ENCODE data around the gene WDR27.
A peak's percentile ranks its signal among the peaks of the same experiment; 100 is the strongest.
"Not testable (repeated sequence)": the region's sequence is repeated elsewhere in the genome, so short reads cannot be mapped to it uniquely, and the experiment has no call there.

WDR27 gene

GRCh38 chr6:169441292-169441691 lies 260.5 kb downstream of the WDR27 start:
- no peak for DNase-seq (ENCODE audit: low read depth)

GRCh38 chr6:169439710-169440109 lies 262.1 kb downstream of the WDR27 start:
- DNase-seq (ENCODE audit: low read depth): no peak

GRCh38 chr6:169434554-169434953 lies 267.3 kb downstream of the WDR27 start:
- DNase-seq (ENCODE audit: low read depth): not testable (repeated sequence)

GRCh38 chr6:169429001-169429400 lies 272.8 kb downstream of the WDR27 start:
- no peak for DNase-seq (ENCODE audit: low read depth)

- DNase-seq (ENCODE audit: low read depth): no peak
Observed at GRCh38 chr6:169428532-169428931, 273.3 kb downstream of the WDR27 start.

GRCh38 chr6:169427856-169428255 lies 274.0 kb downstream of the WDR27 start:
- peak; percentile 87 for DNase-seq (ENCODE audit: low read depth)

- no peak for DNase-seq (ENCODE audit: low read depth)
Observed at GRCh38 chr6:169426611-169427010, 275.2 kb downstream of the WDR27 start.

- DNase-seq (ENCODE audit: low read depth): no peak
Observed at GRCh38 chr6:169425628-169426370, 276.0 kb downstream of the WDR27 start.

- peak; percentile 54 for DNase-seq (ENCODE audit: low read depth)
Observed at GRCh38 chr6:169424821-169425240, 277.0 kb downstream of the WDR27 start.

- DNase-seq (ENCODE audit: low read depth): no peak
Observed at GRCh38 chr6:169424149-169424804, 277.6 kb downstream of the WDR27 start.

- no peak for DNase-seq (ENCODE audit: low read depth)
Observed at GRCh38 chr6:169421586-169422264, 280.1 kb downstream of the WDR27 start.

- DNase-seq (ENCODE audit: low read depth): peak; percentile 36
Observed at GRCh38 chr6:169420912-169421543, 280.8 kb downstream of the WDR27 start.

GRCh38 chr6:169417101-169417500 lies 284.7 kb downstream of the WDR27 start:
- DNase-seq (ENCODE audit: low read depth): no peak

- peak; percentile 50 for DNase-seq (ENCODE audit: low read depth)
Observed at GRCh38 chr6:169416249-169416648, 285.6 kb downstream of the WDR27 start.

- DNase-seq (ENCODE audit: low read depth): peak; percentile 15
Observed at GRCh38 chr6:169415179-169415578, 286.6 kb downstream of the WDR27 start.

- no peak for DNase-seq (ENCODE audit: low read depth)
Observed at GRCh38 chr6:169411722-169412121, 290.1 kb downstream of the WDR27 start.

GRCh38 chr6:169411296-169411695 lies 290.5 kb downstream of the WDR27 start:
- no peak for DNase-seq (ENCODE audit: low read depth)

- DNase-seq (ENCODE audit: low read depth): no peak
Observed at GRCh38 chr6:169409742-169410312, 292.0 kb downstream of the WDR27 start.

GRCh38 chr6:169407325-169407724 lies 294.5 kb downstream of the WDR27 start:
- DNase-seq (ENCODE audit: low read depth): no peak

All from iris pigment epithelial cell (primary cell).